ES-I3 (cell line): ENCODE results near the gene TMEM131.
"Not testable (repeated sequence)": the region's sequence is repeated elsewhere in the genome, so short reads cannot be mapped to it uniquely, and the experiment has no call there.

Source experiments
- H3K36me3 ChIP-seq: 2 replicates; pipeline ENCODE4 v1.6.1; 2013; ENCODE audit warnings: mild to moderate bottlenecking, low read length, control low read depth, moderate library complexity; ENCODE audit not compliant: insufficient read depth
- H3K4me1 ChIP-seq: 2 replicates; pipeline ENCODE4 v1.6.1; 2013; ENCODE audit warnings: mild to moderate bottlenecking, control low read depth, low read length; ENCODE audit not compliant: insufficient read depth
- H3K9ac ChIP-seq: 2 replicates; pipeline ENCODE4 v1.6.1; 2013; ENCODE audit warnings: low read depth, mild to moderate bottlenecking, low read length, moderate library complexity
- H3K9me3 ChIP-seq: 2 replicates; pipeline ENCODE4 v1.6.1; 2013; ENCODE audit warnings: mild to moderate bottlenecking, low read length, moderate library complexity; ENCODE audit not compliant: control insufficient read depth, insufficient read depth

Gene TMEM131

DNA sequence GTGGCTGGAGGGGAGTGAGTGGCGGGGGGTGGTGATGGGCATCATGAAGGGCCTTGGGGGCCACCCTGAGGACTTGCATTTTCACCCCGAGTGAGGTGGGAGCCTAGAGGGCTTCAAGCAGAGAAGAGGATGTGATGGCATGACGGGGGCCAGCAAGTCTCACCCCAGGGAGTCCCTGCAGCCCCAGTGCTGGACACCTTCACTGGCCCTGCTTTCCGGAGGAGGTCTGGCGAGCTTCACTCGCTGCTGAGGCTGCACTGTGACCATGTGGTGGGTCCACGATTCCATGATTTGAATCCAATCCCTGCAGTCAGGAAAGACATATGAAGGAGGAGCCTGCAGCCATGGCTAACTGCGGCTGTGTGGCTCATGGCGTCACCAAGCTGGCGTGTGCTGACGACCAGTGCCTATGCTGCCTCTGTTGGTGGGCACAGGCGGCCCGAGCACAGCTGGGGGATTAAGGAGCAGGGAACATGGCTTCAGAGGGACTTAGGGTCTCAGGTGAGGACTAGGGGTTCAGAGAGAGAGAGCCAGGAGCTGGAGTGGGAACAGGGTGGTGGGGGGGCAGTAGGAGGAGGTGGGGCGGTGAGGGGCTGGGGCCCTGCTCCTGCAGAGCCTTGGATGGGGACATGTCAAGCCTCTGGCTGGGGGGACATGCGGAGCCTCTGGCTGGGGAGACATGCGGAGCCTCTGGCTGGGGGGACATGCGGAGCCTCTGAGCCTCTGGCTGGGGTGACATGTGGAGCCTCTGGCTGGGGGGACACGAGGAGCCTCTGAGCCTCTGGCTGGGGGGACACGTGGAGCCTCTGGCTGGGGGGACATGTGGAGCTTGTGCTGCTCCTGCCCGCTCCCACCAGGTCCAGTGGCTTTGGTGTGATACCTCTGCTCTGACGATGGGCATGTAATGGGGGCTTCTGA, 278.8 kb downstream of the TMEM131 start:
- H3K4me1 ChIP-seq: peaks cover 3% of the 10 kb centered on the region
- H3K9me3 ChIP-seq: no peaks in the 10 kb centered on the region
- H3K9ac ChIP-seq: no peak overlapping the region
- no peaks in the 10 kb centered on the region for H3K36me3 ChIP-seq

- no peaks in the 10 kb centered on the region for H3K9me3 ChIP-seq
- no peaks in the 10 kb centered on the region for H3K36me3 ChIP-seq
- H3K9ac ChIP-seq: no peak overlapping the region
- peaks cover 3% of the 10 kb centered on the region for H3K4me1 ChIP-seq
Measured at GRCh38 chr2:97715951-97716694, 279.6 kb downstream of the TMEM131 start.

GRCh38 chr2:97714950-97715652, 280.6 kb downstream of the TMEM131 start:
- H3K4me1 ChIP-seq: no peaks in the 10 kb centered on the region; the same call in none of the 2 replicates
- no peaks in the 10 kb centered on the region for H3K9me3 ChIP-seq
- H3K9ac ChIP-seq: no peak overlapping the region
- H3K36me3 ChIP-seq: no peaks in the 10 kb centered on the region

- Histone ChIP-seq H3K9ac (no peak overlapping the region), H3K9me3 (no peaks in the 10 kb centered on the region), H3K36me3 (no peaks in the 10 kb centered on the region), H3K4me1 (no peaks in the 10 kb centered on the region; the same call in 1 of the 2 replicates)
Measured at GRCh38 chr2:97714084-97714949, 281.4 kb downstream of the TMEM131 start.

- no peaks in the 10 kb centered on the region for H3K36me3 ChIP-seq
- H3K9me3 ChIP-seq: no peaks in the 10 kb centered on the region
- H3K4me1 ChIP-seq: no peaks in the 10 kb centered on the region; the same call in 1 of the 2 replicates
- H3K9ac ChIP-seq: no peak within 1 kb of the TSS
Measured at GRCh38 chr2:97713296-97714083, 282.3 kb downstream of the TMEM131 start, which contains the start of gene ZAP70. Gene ZAP70 (plus strand): TSS chr2:97713576. CDS start chr2:97724037, 10,461 bp downstream.

- Histone ChIP-seq H3K9ac (no peak overlapping the region), H3K9me3 (no peaks in the 10 kb centered on the region), H3K4me1 (no peaks in the 10 kb centered on the region; the same call in 1 of the 2 replicates)
Measured at GRCh38 chr2:97712693-97713295, 283.0 kb downstream of the TMEM131 start.

GRCh38 chr2:97712175-97712574, 283.6 kb downstream of the TMEM131 start:
- H3K9me3 ChIP-seq, H3K36me3 ChIP-seq, H3K4me1 ChIP-seq, H3K9ac ChIP-seq: not testable (repeated sequence)

More at GRCh38 chr2:97712693-97713295, 283.0 kb downstream of the TMEM131 start:
- no peaks in the 10 kb centered on the region for H3K36me3 ChIP-seq

GRCh38 chr2:97711394-97711711, 284.4 kb downstream of the TMEM131 start:
- Histone ChIP-seq H3K36me3 (no peaks in the 10 kb centered on the region), H3K4me1 (no peaks in the 10 kb centered on the region; the same call in 1 of the 2 replicates), H3K9ac (no peak overlapping the region), H3K9me3 (no peaks in the 10 kb centered on the region)

DNA sequence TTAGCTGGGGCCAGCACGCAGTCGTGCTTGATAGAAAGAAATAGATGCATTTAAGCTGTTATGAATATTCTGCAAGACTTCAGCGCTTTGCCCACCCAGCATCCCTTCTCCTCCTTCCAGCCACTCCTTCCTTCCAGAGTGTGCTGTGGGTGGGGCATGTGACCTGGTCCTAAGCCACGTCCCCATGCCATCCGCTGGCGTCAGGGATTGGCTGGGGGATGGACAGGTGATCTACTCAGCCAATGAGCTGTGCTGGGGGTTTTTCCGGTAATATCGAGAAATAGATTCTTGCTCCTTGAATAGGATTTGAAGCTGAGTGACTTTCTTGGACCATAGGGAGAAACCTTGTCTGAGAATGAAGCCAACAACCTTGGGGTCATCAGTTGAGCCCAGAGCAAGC, 287.1 kb downstream of the TMEM131 start:
- Histone ChIP-seq H3K4me1 (no peaks in the 10 kb centered on the region), H3K9me3 (no peaks in the 10 kb centered on the region), H3K9ac (no peak overlapping the region), H3K36me3 (no peaks in the 10 kb centered on the region)

DNA sequence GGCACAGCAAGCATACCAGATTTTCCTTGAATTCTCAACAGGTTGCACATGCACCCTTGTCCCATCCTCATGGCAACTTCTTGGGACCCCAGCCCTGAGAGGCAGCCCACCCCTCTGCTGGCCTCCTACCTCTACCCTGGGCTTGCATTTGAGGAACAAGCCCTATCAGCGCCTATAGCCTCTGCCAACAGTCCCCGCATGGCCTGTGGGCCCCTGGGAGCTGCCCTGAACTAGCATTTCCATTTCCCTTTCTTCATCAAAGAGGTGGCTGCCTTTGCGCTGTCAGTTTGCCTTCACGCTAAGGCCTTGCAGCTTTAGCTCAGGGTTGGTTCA, 287.7 kb downstream of the TMEM131 start:
- Histone ChIP-seq H3K9me3 (no peaks in the 10 kb centered on the region), H3K4me1 (no peaks in the 10 kb centered on the region), H3K9ac (no peak overlapping the region), H3K36me3 (no peaks in the 10 kb centered on the region)

GRCh38 chr2:97707362-97708047, 288.2 kb downstream of the TMEM131 start:
- Histone ChIP-seq H3K4me1 (no peaks in the 10 kb centered on the region), H3K9ac (no peak overlapping the region), H3K36me3 (no peaks in the 10 kb centered on the region), H3K9me3 (no peaks in the 10 kb centered on the region)

DNA sequence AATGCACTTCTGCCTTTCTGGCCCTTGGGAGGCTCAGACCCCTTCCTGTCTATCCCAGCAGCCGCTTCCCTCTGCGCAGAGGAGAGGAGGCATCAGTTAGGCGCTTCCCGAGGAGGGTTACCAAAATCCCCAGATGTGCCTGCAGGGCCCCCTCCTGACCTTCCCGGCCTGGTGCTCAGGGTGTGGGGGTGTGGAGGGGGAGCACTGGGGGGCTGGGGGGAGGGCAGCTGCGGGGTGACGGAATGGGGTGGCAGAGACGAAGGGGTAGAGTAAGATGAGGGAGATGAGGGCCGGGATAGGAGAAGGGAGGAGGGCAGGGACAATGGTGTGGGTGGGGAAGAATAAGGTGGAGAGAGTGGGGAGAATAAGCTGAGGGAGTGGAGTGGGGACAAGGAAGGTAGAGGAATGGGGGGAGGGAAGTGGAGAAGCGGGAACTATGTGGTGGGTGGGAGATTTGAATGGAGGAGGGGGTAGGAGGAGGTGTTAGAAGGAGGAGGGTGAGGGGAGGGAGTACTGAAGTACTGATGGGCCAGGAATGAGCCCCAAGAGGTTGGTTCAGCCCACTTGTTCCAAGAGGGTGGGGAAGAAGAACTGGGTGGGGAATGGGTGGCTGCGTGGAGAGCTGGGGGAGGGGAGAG, 288.9 kb downstream of the TMEM131 start:
- no peaks in the 10 kb centered on the region for H3K9me3 ChIP-seq

More for the DNA sequence above, 288.9 kb downstream of the TMEM131 start:
- H3K36me3 ChIP-seq: no peaks in the 10 kb centered on the region
- H3K4me1 ChIP-seq: no peaks in the 10 kb centered on the region
- H3K9ac ChIP-seq: no peak overlapping the region
